Measurements from ENCODE around the gene IL17F. TPM values are rescaled to one million over a fixed set of nuclear protein-coding genes. Genes with fewer than 3 reads are reported as not detected.
A peak's percentile ranks its signal among the peaks of the same experiment; 100 is the strongest.

The IL17F gene
- total RNA-seq, 1 experiment from 2014 or later: not detected

DNA sequence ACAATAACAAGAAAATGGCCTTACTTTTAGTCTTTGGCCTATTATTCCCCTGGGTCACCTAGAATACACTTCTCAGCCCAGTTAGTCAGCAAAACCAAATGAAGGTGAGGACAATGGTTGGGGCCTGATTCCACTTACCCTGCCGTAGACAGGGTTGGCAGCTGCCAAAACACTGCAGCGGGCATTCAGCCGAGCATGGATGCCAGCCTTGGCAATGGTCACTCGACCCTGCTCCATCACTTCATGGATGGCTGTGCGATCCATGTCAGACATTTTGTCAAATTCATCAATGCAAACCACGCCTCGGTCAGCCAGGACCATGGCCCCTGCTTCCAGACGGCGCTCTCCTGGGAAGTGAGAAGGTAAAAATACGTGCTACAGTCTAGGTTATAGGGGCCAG, 31.8 kb upstream of the IL17F start:
- BruUV-seq (replicated peaks): no TSS peak
- H3K4me2 ChIP-seq: no peak overlapping the region
- CTCF ChIA-PET: no interaction called here
- H3K27me3 ChIP-seq (ENCODE audit: insufficient read depth, low read depth): no peaks in the 10 kb centered on the region
- H2AFZ ChIP-seq: no peak overlapping the region
- POLR2A ChIA-PET (ENCODE audit: unreplicated experiment): no interaction called here
- no peaks in the 10 kb centered on the region for H3K9me2 ChIP-seq (ENCODE audit: insufficient read depth)
- H3K27ac ChIP-seq: no peak overlapping the region
- DNase-seq: no peak
- peaks cover 53% of the 10 kb centered on the region for H3K36me3 ChIP-seq (ENCODE audit: low read depth)
- 0 out of 2 replicates have a peak, but pooled peaks cover 3% of the 10 kb centered on the region for H3K79me2 ChIP-seq (ENCODE audit: low read depth)
- H3F3A ChIP-seq (ENCODE audit: insufficient read depth, low read depth): 0 out of 2 replicates have a peak, but pooled peaks cover 2% of the 10 kb centered on the region
- H4K20me1 ChIP-seq (ENCODE audit: insufficient read depth): peaks cover 5% of the 10 kb centered on the region; the same call in 1 of the 2 replicates
- TF ChIP-seq, protein P1, sequence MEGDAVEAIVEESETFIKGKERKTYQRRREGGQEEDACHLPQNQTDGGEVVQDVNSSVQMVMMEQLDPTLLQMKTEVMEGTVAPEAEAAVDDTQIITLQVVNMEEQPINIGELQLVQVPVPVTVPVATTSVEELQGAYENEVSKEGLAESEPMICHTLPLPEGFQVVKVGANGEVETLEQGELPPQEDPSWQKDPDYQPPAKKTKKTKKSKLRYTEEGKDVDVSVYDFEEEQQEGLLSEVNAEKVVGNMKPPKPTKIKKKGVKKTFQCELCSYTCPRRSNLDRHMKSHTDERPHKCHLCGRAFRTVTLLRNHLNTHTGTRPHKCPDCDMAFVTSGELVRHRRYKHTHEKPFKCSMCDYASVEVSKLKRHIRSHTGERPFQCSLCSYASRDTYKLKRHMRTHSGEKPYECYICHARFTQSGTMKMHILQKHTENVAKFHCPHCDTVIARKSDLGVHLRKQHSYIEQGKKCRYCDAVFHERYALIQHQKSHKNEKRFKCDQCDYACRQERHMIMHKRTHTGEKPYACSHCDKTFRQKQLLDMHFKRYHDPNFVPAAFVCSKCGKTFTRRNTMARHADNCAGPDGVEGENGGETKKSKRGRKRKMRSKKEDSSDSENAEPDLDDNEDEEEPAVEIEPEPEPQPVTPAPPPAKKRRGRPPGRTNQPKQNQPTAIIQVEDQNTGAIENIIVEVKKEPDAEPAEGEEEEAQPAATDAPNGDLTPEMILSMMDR (conservative IDR thresholded peaks at IDR 0.05): no peak
- TF ChIP-seq EZH2 (IDR thresholded peaks at IDR 0.05; ENCODE audit: low read depth): no peak
- H3K9me3 ChIP-seq (ENCODE audit: insufficient read depth, low read depth): no peaks in the 10 kb centered on the region; the same call in 1 of the 2 replicates
- H3K4me1 ChIP-seq (replicated peaks; ENCODE audit: insufficient read depth): no peaks in the 10 kb centered on the region
- intact Hi-C loops (cut with micrococcal nuclease; ENCODE audit: unreplicated experiment): no loop called here
- no peak overlapping the region for H3K4me3 ChIP-seq

DNA sequence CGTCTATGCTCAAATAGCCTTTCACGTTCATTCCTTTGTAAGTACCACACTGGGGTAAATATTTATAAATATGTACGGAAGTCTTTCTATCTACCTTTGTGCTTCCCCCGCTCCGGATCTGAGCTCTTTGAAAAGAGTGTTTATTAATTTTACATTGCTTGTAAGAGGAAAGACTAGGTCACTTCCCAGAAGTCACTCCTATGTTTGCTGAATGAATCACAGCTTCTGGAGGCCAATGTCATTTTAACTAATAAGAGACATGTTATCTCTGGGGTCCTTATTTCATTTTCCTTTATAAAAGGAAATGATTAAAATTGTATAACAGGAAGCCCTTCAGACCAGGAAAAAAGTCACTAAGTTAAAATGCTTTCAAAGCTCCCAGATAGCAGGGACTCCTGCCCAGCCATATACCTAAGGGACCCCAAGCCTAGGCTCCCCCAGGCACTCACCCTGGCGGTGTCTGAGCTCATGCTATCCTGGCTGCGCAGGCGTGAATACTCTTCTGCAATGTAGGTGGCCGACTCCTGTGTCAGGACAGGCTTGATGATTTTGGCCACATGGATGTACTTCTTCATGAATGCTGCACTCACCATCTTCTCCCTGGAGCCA, 27.7 kb upstream of the IL17F start:
- Histone ChIP-seq H3K9me2 (ENCODE audit: insufficient read depth) (no peaks in the 10 kb centered on the region), H3K36me3 (ENCODE audit: low read depth) (peaks cover 34% of the 10 kb centered on the region), H3K27me3 (ENCODE audit: insufficient read depth, low read depth) (no peaks in the 10 kb centered on the region), H3K79me2 (ENCODE audit: low read depth) (no peaks in the 10 kb centered on the region), H3K9me3 (ENCODE audit: insufficient read depth, low read depth) (no peaks in the 10 kb centered on the region), H3F3A (ENCODE audit: insufficient read depth, low read depth) (0 out of 2 replicates have a peak, but pooled peaks cover 5% of the 10 kb centered on the region), H3K4me2 (no peak overlapping the region), H3K27ac (no peak overlapping the region), H2AFZ (no peak overlapping the region), H4K20me1 (ENCODE audit: insufficient read depth) (no peaks in the 10 kb centered on the region; the same call in 1 of the 2 replicates), H3K4me1 (replicated peaks; ENCODE audit: insufficient read depth) (no peaks in the 10 kb centered on the region), H3K4me3 (no peak overlapping the region)
- DNase-seq: no peak
- TF ChIP-seq, protein P1 (conservative IDR thresholded peaks at IDR 0.05): no peak
- TF ChIP-seq EZH2 (IDR thresholded peaks at IDR 0.05; ENCODE audit: low read depth): no peak
- intact Hi-C loops (cut with micrococcal nuclease; ENCODE audit: unreplicated experiment): no loop called here
- CTCF ChIA-PET: no interaction called here
- POLR2A ChIA-PET (ENCODE audit: unreplicated experiment): no interaction called here
- BruUV-seq (replicated peaks): no TSS peak

DNA sequence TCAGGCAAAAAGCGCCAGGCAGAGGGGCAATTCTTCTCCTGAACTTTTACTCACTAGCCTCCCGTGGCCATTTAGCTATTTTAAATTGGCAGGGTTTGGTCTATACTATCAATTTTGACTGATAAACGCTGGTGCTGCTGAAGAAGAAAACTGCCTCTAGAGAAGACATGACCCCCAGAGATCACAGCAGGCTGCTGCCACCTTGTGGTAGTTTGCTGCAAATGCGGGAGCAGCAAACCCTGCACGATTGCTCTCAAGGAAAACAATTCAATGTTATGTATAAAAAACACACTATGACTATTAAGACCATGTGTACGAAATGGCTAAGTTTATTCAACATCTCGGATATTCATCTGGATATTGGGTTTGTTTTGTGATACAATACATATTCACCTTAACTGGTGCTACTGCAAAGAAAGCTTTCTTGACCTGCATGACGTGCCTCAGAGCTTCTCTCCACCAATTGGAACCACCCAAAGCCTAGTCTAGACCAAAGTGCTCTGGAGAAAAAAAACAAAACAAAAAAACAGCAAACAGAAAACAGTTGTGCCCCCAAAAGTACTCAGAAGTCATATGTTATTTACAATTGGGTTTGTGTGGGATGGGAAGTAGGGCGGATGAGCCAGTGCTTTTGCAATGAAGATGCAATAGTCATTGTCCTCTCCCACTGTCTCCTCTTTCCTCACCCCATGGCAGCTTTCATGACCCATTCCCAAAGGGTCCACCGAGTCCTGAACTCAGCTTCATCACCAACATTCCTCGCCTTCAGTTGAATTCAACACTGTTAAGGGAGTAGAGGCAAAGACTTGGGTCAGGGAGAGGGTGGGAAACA, 19.6 kb upstream of the IL17F start:
- peaks cover 26% of the 10 kb centered on the region for H3F3A ChIP-seq (ENCODE audit: insufficient read depth, low read depth)
- H3K4me2 ChIP-seq: no peak overlapping the region
- H3K4me1 ChIP-seq (replicated peaks; ENCODE audit: insufficient read depth): no peaks in the 10 kb centered on the region
- H3K79me2 ChIP-seq (ENCODE audit: low read depth): no peaks in the 10 kb centered on the region
- DNase-seq: peak; percentile 50 to 56
- H4K20me1 ChIP-seq (ENCODE audit: insufficient read depth): no peaks in the 10 kb centered on the region
- H3K27ac ChIP-seq: no peak overlapping the region
- no peak overlapping the region for H3K4me3 ChIP-seq
- ChIA-PET POLR2A (ENCODE audit: unreplicated experiment) (no interaction called here), CTCF (interaction anchor here (1.6 to 1.7 kb wide), 2 partner anchors 19 to 22 kb away, joined by 3 read pairs; no protein-coding TSS in a partner anchor)
- intact Hi-C loops (cut with micrococcal nuclease; ENCODE audit: unreplicated experiment): loop anchor here (2.0 kb wide), 1 partner anchor 101 kb away; no protein-coding TSS in a partner anchor
- no peak for TF ChIP-seq EZH2 (IDR thresholded peaks at IDR 0.05; ENCODE audit: low read depth)
- TF ChIP-seq, protein P1 (conservative IDR thresholded peaks at IDR 0.05): peak; percentile 91
- H3K36me3 ChIP-seq (ENCODE audit: low read depth): peaks cover 37% of the 10 kb centered on the region; the same call in 1 of the 2 replicates
- no peaks in the 10 kb centered on the region for H3K9me2 ChIP-seq (ENCODE audit: insufficient read depth)
- H2AFZ ChIP-seq: no peak overlapping the region
- TSS peak; percentile 18 for BruUV-seq (replicated peaks)
- no peaks in the 10 kb centered on the region for H3K27me3 ChIP-seq (ENCODE audit: insufficient read depth, low read depth)
- H3K9me3 ChIP-seq (ENCODE audit: insufficient read depth, low read depth): no peaks in the 10 kb centered on the region

Data from PC-9 (cell line).